GM13977 (cell line): ENCODE results near the gene BAIAP2.

ENCODE experiments used
- DNase-seq: peaks from one replicate; pipeline ENCODE4 v3.0.0; 2012; ENCODE audit warnings: low spot score
- CTCF ChIP-seq: IDR thresholded peaks from 2 replicates; pipeline ENCODE4 v1.5.1; 2012; ENCODE audit warnings: mild to moderate bottlenecking, control low read depth; ENCODE audit not compliant: insufficient read depth; ENCODE audit errors: extremely low read depth, missing control alignments
- in situ Hi-C: fragments of 300-500 bp; cut with MboI; formaldehyde crosslinking; loops from one replicate; pipeline ENCODE4 v1.12.0; 2022; ENCODE audit warnings: low sequenced_read_pairs, low pct_unique_long_range_greater_than_20kb, mixed read lengths, inconsistent platforms; ENCODE audit not compliant: unreplicated experiment

Gene BAIAP2

GRCh38 chr17:81164371-81165245 lies 129.7 kb downstream of the BAIAP2 start:
- DNase-seq = no peak
- TF ChIP-seq CTCF = no peak
- in situ Hi-C loops = no loop called here

- no peak for DNase-seq
- in situ Hi-C loops = no loop called here
- no peak for TF ChIP-seq CTCF
These were observed 130.5 kb downstream of the BAIAP2 start, which contains the start of gene PVALEF for GRCh38 chr17:81165246-81166032. Gene PVALEF (plus strand): TSS chr17:81165507. CDS start chr17:81181227, 15,720 bp downstream.

- in situ Hi-C loops = no loop called here
- no peak for TF ChIP-seq CTCF
- no peak for DNase-seq
These were observed 131.1 kb downstream of the BAIAP2 start, which contains the start of gene AATK for GRCh38 chr17:81166033-81166492. Gene AATK (minus strand): TSS chr17:81166221. CDS start chr17:81165992, 229 bp downstream.
